Neuronal stem cell (in vitro differentiated cells): ENCODE measurements around the gene PRDX4.
A peak's percentile ranks its signal among the peaks of the same experiment; 100 is the strongest.

ENCODE experiments used
- DNase-seq: peaks from one replicate; pipeline ENCODE4 v3.0.0-alpha.2; 2013; ENCODE audit warnings: low spot score
- H2AFZ ChIP-seq: one replicate; pipeline ENCODE4 v1.6.1; 2013; ENCODE audit warnings: mild to moderate bottlenecking, low read length, inconsistent platforms
- H2AK5ac ChIP-seq: 2 replicates; pipeline ENCODE4 v1.6.1; 2013; ENCODE audit warnings: low read depth, mild to moderate bottlenecking, inconsistent platforms, low read length, moderate library complexity, mixed read lengths
- H2BK120ac ChIP-seq: 2 replicates; pipeline ENCODE4 v1.6.1; 2013; ENCODE audit warnings: low read depth, mild to moderate bottlenecking, inconsistent platforms, low read length, moderate library complexity, mixed read lengths
- H2BK12ac ChIP-seq: one replicate; pipeline ENCODE4 v1.6.1; 2013; ENCODE audit warnings: low read length, inconsistent platforms
- H2BK15ac ChIP-seq: 2 replicates; pipeline ENCODE4 v1.6.1; 2013; ENCODE audit warnings: mild to moderate bottlenecking, low read length, inconsistent platforms, mixed read lengths
- H2BK5ac ChIP-seq: one replicate; pipeline ENCODE4 v1.6.1; 2013; ENCODE audit warnings: inconsistent platforms, mild to moderate bottlenecking, low read length, moderate library complexity
- H3K14ac ChIP-seq: one replicate; pipeline ENCODE4 v1.6.1; 2013; ENCODE audit warnings: low read length, inconsistent platforms
- H3K18ac ChIP-seq: 2 replicates; pipeline ENCODE4 v1.6.1; 2013; ENCODE audit warnings: low read length, inconsistent platforms
- H3K23ac ChIP-seq: 2 replicates; pipeline ENCODE4 v1.6.1; 2013; ENCODE audit warnings: low read depth, mild to moderate bottlenecking, mixed read lengths, low read length, inconsistent platforms; ENCODE audit not compliant: poor library complexity
- H3K27ac ChIP-seq: replicated peaks from 3 replicates; pipeline ENCODE4 v1.5.1; 2013; ENCODE audit warnings: low read length, inconsistent platforms
- H3K27me3 ChIP-seq, 3 experiments: 2 replicates each; pipeline ENCODE4 v1.6.1; 2013; ENCODE audit warnings: low read length in 3 of 3, mild to moderate bottlenecking in 2 of 3, inconsistent platforms in 1 of 3, low read depth in 1 of 3, mixed read lengths in 1 of 3, moderate library complexity in 1 of 3; ENCODE audit not compliant: control insufficient read depth in 3 of 3, insufficient read depth in 3 of 3
- H3K36me3 ChIP-seq, 2 donors: replicated peaks in 1 of 2; 2 replicates each; pipeline ENCODE4 v1.6.1; 2013; ENCODE audit warnings: low read length in 2 of 2; ENCODE audit not compliant: control insufficient read depth in 2 of 2, insufficient read depth in 2 of 2
- H3K4ac ChIP-seq: 2 replicates; pipeline ENCODE4 v1.6.1; 2013; ENCODE audit warnings: inconsistent platforms, mild to moderate bottlenecking, low read length, moderate library complexity
- H3K4me1 ChIP-seq, 2 donors: 1 replicate in 1 of 2; 2 replicates in 1 of 2; pipeline ENCODE4 v1.6.1; 2013; ENCODE audit warnings: low read length in 2 of 2, low read depth in 1 of 2; ENCODE audit not compliant: control insufficient read depth in 2 of 2, insufficient read depth in 1 of 2
- H3K4me2 ChIP-seq: one replicate; pipeline ENCODE4 v1.6.1; 2013; ENCODE audit warnings: mild to moderate bottlenecking, low read length, inconsistent platforms; ENCODE audit not compliant: insufficient read depth, poor library complexity, severe bottlenecking
- H3K4me3 ChIP-seq, 2 donors: 2 replicates each; pipeline ENCODE4 v1.5.1; 2013; ENCODE audit warnings: low read length in 2 of 2, mild to moderate bottlenecking in 2 of 2, inconsistent platforms in 1 of 2, moderate library complexity in 1 of 2
- H3K79me1 ChIP-seq: one replicate; pipeline ENCODE4 v1.6.1; 2013; ENCODE audit warnings: low read depth, mild to moderate bottlenecking, inconsistent platforms, low read length, moderate library complexity
- H3K9ac ChIP-seq: one replicate; pipeline ENCODE4 v1.6.1; 2013; ENCODE audit warnings: mild to moderate bottlenecking, low read depth, low read length, inconsistent platforms; ENCODE audit not compliant: poor library complexity
- H3K9me3 ChIP-seq, 2 donors: replicated peaks in 1 of 2; 2 replicates each; pipeline versions ENCODE3 to v1.6.1; 2013; ENCODE audit warnings: low read length in 2 of 2, mild to moderate bottlenecking in 2 of 2, inconsistent platforms in 1 of 2, low read depth in 1 of 2, mixed read lengths in 1 of 2, moderate library complexity in 1 of 2; ENCODE audit not compliant: control insufficient read depth in 2 of 2, insufficient read depth in 1 of 2
- H4K8ac ChIP-seq: one replicate; pipeline ENCODE4 v1.6.1; 2013; ENCODE audit warnings: low read depth, mild to moderate bottlenecking, inconsistent platforms, low read length, moderate library complexity
- H4K91ac ChIP-seq: one replicate; pipeline ENCODE4 v1.6.1; 2013; ENCODE audit warnings: low read length, low read depth, mild to moderate bottlenecking, inconsistent platforms; ENCODE audit not compliant: poor library complexity
- WGBS, 2 donors: extraction: QIAGEN DNeasy Blood & Tissue Kit; methylation state at CpG; one replicate each; pipeline ENCODE4 v1.1.7; 2013; ENCODE audit warnings: missing lambda C conversion rate in 2 of 2, mixed read lengths in 1 of 2; ENCODE audit not compliant: insufficient read length in 2 of 2, insufficient replicate concordance in 1 of 2; ENCODE audit errors: extremely low coverage in 2 of 2; 5-methylcytosine and 5-hydroxymethylcytosine counted together

PRDX4 gene

GRCh38 chrX:23692166-23692565 is 24.9 kb downstream of the PRDX4 start:
- Histone ChIP-seq H3K9ac (no peak overlapping the region), H3K36me3 (no peaks in the 10 kb centered on the region), H2BK120ac (no peak overlapping the region), H2BK12ac (no peak overlapping the region), H4K8ac (no peak overlapping the region), H3K23ac (no peak overlapping the region), H3K4me3 (no peak overlapping the region), H2BK5ac (no peak overlapping the region), H2BK15ac (no peak overlapping the region), H3K18ac (no peak overlapping the region), H3K9me3 (no peaks in the 10 kb centered on the region), H3K4me1 (no peaks in the 10 kb centered on the region), H2AFZ (peak overlapping the region; percentile 17), H3K14ac (no peak overlapping the region), H3K27ac (no peak overlapping the region), H4K91ac (no peak overlapping the region), H2AK5ac (no peak overlapping the region), H3K79me1 (no peaks in the 10 kb centered on the region), H3K4me2 (no peak overlapping the region), H3K4ac (no peak overlapping the region), H3K27me3 (no peaks in the 10 kb centered on the region)
- no peak for DNase-seq
- no CpG with 5 or more reads among the region's 8 CpGs for WGBS, 2 donors

GRCh38 chrX:23694606-23695005 is 27.3 kb downstream of the PRDX4 start:
- H4K8ac ChIP-seq: no peak overlapping the region
- no peak overlapping the region for H2AFZ ChIP-seq
- no peak overlapping the region for H3K4me2 ChIP-seq
- H3K27ac ChIP-seq: no peak overlapping the region
- H2BK12ac ChIP-seq: no peak overlapping the region
- no peaks in the 10 kb centered on the region for H3K4me1 ChIP-seq
- H3K18ac ChIP-seq: no peak overlapping the region
- DNase-seq: peak; percentile 4
- no peaks in the 10 kb centered on the region for H3K79me1 ChIP-seq
- H2BK15ac ChIP-seq: no peak overlapping the region
- H4K91ac ChIP-seq: no peak overlapping the region
- H3K27me3 ChIP-seq: no peaks in the 10 kb centered on the region
- H2AK5ac ChIP-seq: no peak overlapping the region
- no peak overlapping the region for H2BK120ac ChIP-seq
- H3K36me3 ChIP-seq: no peaks in the 10 kb centered on the region
- H3K4ac ChIP-seq: no peak overlapping the region
- no peak overlapping the region for H3K9ac ChIP-seq
- no peak overlapping the region for H3K14ac ChIP-seq
- no peak overlapping the region for H3K4me3 ChIP-seq
- H3K9me3 ChIP-seq: no peaks in the 10 kb centered on the region
- no peak overlapping the region for H3K23ac ChIP-seq
- H2BK5ac ChIP-seq: no peak overlapping the region
- no CpG with 5 or more reads among the region's 8 CpGs for WGBS, 2 donors

GRCh38 chrX:23699636-23700194 is 32.4 kb downstream of the PRDX4 start:
- no peak for DNase-seq
- Histone ChIP-seq H3K18ac (no peak overlapping the region), H3K9ac (no peak overlapping the region), H3K27ac (no peak overlapping the region), H4K8ac (no peak overlapping the region), H2BK120ac (no peak overlapping the region), H3K4me3 (no peak overlapping the region), H3K27me3 (no peaks in the 10 kb centered on the region), H3K9me3 (no peaks in the 10 kb centered on the region), H4K91ac (no peak overlapping the region), H2BK12ac (no peak overlapping the region), H2BK5ac (no peak overlapping the region), H3K14ac (no peak overlapping the region), H3K4ac (no peak overlapping the region), H3K23ac (no peak overlapping the region), H2AK5ac (no peak overlapping the region), H3K4me2 (no peak overlapping the region), H3K36me3 (peaks cover 3 to 25% of the 10 kb centered on the region in 2 donors), H3K4me1 (no peaks in the 10 kb centered on the region), H2AFZ (no peak overlapping the region), H2BK15ac (no peak overlapping the region), H3K79me1 (no peaks in the 10 kb centered on the region)
- no CpG with 5 or more reads among the region's 16 CpGs for WGBS, 2 donors

- Histone ChIP-seq H2BK5ac (no peak overlapping the region), H2AFZ (no peak overlapping the region), H4K91ac (no peak overlapping the region), H3K18ac (no peak overlapping the region), H2AK5ac (no peak overlapping the region), H2BK15ac (no peak overlapping the region), H3K4ac (no peak overlapping the region), H3K79me1 (no peaks in the 10 kb centered on the region), H3K27ac (no peak overlapping the region), H3K4me2 (no peak overlapping the region), H3K9ac (no peak overlapping the region), H2BK12ac (no peak overlapping the region), H3K23ac (no peak overlapping the region), H3K4me3 (no peak overlapping the region), H4K8ac (no peak overlapping the region), H3K27me3 (no peaks in the 10 kb centered on the region), H2BK120ac (no peak overlapping the region), H3K9me3 (no peaks in the 10 kb centered on the region), H3K36me3 (peaks cover 6 to 53% of the 10 kb centered on the region in 2 donors), H3K14ac (no peak overlapping the region), H3K4me1 (no peaks in the 10 kb centered on the region)
- DNase-seq: no peak
- WGBS, 2 donors: no CpG with 5 or more reads among the region's 5 CpGs
These were observed 37.4 kb downstream of the PRDX4 start for GRCh38 chrX:23704673-23705206.
